HG02759 (cell line): ENCODE data around the gene ADD1.

ENCODE experiments used
- ATAC-seq: cut with Tn5 transposase; IDR thresholded peaks from one replicate; pipeline ENCODE4 v1.9.1; 2021; ENCODE audit warnings: mild to moderate bottlenecking, moderate library complexity; ENCODE audit not compliant: unreplicated experiment

ADD1 gene

DNA sequence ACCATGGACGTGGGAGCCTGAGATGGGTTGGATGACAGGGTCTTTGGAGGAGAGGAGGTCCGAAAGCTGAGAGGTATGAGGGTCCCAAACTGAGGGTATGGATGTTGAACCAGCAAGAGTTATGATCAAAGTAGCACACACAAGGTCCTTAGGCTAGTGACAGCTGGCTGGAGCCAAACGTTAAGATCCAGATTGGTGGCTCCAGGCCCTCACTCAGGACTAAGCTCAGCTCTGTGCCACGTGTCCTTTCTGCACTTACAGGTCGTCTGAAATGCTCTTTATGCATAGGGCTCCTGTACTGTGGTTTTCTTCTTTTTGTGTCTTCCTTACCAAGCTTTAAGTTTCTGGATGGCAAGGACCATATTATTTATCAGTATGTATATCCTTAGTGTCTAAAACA is 35.4 kb downstream of the ADD1 start:
- no peak for ATAC-seq

DNA sequence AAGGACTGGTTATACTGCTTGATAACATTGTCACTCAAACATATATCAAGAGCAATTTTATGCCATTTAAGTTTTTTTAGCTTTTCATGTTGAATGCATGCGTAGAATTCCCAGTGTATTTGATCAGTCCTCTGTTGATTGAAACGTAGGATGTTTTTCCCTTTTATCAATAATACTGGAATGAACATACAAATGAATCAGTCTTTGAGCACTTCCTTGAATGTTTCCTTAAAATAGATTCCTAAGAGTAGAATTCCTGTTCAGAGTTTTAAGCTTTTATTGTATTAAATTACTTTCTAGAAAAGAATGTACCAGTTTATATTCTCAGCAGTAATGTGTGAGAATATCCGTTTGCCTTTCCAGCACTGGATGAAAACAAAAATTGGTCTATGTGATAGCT is 37.8 kb downstream of the ADD1 start:
- no peak for ATAC-seq

DNA sequence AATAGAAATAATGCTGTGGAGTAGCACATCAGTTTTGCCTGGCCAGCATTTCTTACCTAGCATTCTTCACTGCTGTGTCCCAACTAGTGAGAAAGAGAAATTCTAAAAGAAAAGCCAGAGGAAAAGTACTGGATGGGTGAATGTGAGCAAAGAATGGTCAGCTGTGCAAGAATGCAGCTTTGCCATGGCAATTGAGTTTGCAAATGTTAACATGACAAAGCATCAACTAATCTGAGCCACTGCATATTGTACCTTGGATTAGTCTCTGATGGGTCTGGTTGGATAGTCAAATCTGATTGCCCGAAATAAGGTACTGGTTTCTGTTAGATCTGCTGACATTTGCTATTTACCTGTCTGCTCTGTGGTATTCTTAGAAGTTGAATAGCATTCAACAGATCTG is 38.7 kb downstream of the ADD1 start:
- ATAC-seq = no peak

DNA sequence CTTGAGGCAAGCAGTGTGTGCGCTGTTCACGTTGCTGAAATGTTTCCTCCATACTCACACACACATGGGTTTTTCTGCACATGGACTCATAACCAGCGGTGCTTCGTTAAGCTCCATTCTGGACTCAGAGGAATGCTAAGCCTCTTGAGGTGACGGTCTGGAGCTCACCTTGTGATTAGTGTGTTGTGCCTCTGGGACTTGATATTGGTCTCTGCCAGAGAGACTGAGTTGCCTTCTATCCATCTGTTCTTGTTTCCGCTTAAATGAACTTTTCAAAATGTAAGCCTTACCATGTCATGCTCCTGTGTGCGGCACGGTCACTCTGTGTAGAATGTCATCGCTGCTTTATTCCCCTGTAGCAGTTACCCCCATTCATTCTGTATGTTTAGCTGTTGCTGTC is 42.5 kb downstream of the ADD1 start:
- ATAC-seq = no peak

DNA sequence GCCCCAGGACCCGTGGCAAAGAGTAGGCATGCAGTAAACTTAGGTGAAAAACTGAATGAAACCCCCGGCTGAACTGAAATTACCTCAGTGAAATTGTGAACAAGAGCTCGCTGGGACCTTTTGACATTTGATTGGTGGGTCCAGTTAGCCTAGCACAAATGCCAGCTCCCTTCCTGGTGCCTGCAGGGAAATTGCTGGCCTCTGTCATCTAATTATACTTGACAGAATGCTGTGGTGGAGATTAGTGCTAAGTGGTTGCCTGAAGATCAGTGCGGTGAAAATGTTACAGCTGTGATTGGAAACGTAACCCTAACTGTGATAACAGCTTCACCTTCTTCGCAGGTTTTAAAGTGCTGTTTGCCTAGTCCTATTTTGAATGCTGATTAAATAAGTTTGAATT is 43.0 kb downstream of the ADD1 start:
- ATAC-seq = no peak

DNA sequence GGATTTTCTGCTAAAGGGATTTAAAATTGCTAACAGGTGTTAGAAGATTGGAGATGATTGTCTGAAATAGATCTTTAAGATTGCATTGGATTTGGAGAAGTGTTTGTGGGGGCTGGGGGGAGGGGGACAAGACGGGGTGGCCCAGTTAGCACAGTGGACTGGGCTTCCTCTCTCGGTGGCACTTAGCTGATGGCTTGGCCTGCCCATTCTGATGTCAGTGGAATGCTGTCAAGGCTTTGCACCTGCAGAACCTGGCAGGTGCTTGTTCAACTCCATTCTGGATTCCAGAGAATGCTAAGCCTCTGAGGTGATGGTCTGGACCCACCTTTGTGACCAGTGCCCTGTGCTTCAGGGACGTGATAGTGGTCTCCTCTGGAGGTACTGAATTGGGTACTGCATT is 43.7 kb downstream of the ADD1 start:
- ATAC-seq = no peak

DNA sequence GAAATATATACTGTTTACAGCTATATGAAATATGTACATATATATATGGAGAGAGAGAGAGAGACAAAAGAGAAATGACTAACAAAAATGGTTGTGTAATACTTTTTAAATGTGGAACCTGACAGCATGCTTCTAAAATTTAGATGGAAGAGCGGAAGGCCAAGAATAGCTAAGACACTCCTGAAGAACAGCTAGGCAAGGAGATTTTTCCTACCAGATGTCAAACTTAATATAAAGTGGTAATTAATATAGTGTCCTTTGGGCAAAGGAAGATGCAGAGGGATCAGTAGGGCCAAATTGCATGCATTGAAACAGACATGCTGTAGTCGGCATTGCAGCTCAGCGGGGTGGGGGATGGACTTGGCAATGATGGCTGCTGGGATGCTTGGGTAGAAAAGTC is 45.2 kb downstream of the ADD1 start:
- ATAC-seq = no peak

DNA sequence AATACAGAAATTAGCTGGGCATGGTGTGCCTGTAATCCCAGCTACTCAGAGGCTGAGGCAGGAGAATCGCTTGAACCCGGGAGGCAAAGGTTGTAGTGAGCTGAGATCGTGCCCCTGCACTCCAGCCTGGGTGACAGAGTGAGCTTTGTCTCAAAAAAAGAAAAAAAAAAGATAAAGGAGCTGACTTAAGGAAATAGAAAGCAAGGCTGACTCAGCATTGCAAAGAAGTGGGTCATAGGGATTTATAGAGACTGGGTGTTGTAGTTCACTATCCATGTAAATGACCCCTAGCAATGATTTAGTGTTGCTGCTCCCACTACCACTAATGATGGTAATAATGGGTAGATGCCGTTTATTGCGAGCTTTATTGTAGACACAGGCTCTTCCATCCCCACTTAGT is 47.6 kb downstream of the ADD1 start:
- no peak for ATAC-seq

DNA sequence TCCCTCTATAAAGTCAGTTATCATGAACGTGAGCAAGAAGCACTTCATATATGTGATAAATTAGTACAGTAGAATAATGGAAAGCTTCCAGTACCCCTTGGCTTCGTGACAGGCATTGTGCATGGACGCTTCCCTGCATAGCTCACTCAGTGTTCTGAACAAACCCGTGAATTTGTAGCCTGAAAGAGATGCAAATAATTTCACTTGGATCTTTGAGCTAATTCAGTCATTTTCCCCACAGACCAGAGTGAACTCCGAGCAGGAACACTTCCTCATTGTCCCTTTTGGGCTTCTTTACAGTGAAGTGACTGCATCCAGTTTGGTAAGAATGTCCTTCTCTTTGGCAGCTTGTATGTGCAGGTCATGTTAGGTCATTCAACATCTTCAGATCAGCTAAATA is 50.1 kb downstream of the ADD1 start:
- ATAC-seq = no peak

DNA sequence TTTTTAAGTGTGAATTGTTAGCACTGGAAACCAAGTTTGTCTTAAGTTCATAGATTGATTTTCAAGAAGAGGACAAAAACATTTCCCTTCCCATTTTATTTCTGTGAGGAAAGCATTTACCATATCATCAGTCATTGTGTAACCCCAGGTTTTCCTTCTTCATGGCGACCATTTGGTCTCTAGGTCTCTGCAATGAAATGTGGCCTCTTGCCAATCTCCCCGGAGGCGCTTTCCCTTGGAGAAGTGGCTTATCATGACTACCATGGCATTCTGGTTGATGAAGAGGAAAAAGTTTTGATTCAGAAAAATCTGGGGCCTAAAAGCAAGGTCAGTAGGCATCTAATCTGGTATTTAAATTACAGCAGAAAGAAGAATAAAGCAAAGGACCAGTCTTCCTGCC is 54.4 kb downstream of the ADD1 start:
- ATAC-seq = no peak

DNA sequence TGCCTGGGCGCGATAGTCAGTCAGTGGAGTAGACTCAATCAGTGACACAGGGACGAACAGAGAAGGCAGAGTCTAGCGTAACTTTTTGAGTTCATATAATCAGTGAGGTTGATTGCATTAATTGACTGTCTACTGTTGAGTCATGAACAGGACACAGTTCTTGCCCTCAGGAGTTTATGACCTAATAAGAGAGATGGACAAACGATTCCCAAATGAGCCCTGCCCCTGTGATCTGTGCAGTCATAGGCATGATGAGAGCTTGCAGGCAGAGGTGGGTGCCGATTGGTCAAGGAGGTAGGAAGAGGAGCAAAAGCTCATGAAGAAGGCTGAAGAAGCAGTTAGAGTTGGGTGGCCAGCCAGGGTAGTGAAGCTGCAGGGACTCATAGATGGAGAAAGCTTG is 57.1 kb downstream of the ADD1 start:
- ATAC-seq = no peak

DNA sequence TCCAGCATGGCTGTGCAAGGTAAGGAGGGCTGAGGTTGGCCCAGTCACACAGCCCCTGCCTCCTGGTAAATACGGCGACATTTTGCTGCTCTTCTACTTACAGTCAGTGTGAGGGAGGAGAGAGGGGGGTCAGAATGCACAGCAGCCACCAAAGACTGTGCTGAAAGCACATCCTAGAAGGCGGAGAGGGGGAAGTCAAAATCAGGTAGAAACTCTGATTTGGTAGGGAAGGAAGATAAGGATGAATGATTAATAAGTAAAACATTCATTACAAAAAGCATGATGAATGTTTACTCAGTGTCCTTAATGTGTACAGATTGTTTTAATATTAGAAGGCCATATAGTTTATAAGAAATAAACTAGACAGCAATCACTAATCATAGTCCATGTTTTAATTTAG is 57.5 kb downstream of the ADD1 start:
- ATAC-seq = no peak

DNA sequence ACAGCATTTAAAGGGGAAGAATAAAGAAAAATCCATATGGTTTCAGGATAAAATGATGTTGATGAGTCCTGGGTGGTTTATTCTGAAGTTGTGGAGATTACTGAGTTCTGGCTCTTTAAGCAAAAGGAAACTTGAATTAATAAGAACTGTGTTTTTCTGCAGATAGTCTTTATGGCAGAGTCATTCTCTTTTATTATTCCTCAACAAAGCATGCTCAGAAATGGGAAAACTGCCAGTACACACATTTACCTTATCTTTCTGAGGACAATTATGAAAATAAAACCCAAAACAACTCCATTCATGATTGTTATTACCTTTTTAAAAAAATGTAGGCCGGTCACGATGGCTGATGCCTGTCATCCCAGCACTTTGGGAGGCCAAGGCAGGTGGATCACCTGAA is 58.5 kb downstream of the ADD1 start:
- no peak for ATAC-seq

DNA sequence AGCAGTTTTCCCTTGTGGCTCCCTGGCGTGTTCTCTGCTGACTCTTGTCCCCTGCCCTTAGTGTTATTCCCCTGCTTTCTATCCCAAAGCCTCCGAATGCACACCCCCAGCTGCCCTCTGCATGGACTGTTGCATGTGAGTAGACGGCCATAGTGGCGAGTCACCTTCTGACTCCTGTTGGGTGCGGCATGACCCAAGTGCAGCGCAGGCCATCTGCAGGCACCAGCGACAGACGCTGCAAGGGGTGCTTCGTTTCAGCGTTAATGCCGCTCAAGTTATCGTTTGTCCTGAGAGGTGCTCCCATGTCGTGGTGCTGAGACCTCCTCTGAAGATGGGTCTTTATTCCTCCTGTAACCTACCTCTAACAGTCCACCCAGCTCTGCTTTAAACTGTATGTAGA is 61.9 kb downstream of the ADD1 start:
- ATAC-seq = no peak

DNA sequence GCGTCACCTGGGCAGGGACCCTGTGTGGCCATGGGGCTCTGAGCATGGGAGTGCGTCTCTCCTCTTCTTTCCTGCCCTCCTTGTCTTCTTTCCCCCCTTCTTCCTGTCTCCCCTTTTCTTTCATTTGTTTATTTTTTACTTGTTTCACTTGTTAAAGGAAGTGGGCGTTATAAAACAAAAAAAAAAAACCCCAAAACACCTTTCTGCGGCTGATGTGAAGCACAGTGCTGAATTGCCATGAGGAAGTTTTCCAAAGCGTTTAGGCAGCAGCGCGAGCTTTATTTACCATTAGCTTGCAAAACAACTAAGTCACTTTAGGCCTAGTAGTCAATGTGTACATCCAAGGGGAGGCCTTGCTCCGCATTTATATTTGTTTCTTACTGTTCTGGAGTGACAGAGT is 62.6 kb downstream of the ADD1 start:
- no peak for ATAC-seq

DNA sequence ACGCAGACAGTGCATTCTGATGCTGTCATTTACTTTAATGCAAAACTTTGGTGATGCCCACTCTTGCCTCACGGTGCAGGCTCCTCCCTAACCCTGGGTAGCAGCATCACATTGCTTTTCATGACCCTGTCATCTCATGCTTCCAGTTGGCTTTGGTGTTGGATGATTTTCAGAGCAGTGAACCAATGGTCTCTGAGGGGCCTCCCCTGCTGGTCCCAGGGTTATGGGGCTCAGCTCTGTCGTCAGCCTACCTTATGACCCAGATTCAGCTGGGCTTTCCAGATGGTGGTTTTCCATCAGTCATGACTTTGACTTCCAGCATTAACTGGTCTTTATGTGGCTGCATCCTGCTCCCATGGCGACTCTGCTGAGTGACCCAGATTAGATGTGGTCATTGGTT is 63.6 kb downstream of the ADD1 start:
- no peak for ATAC-seq

DNA sequence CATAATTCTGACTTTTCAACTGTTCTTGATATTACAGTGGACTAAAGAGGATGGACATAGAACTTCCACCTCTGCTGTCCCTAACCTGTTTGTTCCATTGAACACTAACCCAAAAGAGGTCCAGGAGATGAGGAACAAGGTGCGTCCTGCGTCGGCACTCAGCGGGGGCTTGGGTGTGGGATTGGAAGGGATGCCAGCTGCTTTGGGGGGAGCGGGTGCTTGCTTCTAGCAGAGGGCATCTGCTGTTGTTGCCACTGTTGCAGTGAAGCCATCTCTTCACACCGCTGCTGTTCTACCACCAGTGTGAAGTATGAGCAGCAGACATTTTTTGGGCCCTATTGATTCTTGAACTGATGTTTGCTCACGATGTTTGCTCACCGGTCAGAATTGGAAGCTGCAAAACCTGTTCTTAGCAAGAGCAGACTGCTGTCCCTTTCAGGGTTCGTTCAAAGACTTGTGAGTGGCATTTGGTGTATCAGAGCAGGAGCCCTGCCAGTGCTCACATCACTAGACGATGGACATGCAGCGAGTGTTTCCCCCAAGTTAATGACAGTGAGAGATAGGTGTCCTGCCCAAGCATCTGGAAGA is 64.2 kb downstream of the ADD1 start:
- ATAC-seq = no peak

DNA sequence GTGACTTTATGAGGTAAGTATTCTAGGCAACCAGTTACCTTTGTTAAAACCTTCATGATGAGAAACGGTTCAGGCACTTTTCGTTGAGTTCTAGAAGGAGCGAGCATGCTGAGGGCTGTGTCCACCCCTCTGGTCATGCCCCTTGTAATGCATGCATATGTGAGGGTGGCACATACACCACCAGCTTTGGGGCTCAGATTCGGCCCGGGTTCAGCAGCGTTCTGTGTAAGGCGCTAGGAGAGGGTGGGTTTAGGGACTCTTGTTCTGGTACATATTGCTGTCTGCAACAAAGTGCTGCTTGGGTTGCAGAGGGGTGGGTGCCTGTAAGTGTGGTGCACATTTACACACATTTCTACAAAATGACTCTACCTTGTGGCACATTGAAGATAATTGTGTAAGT is 65.0 kb downstream of the ADD1 start:
- no peak for ATAC-seq

DNA sequence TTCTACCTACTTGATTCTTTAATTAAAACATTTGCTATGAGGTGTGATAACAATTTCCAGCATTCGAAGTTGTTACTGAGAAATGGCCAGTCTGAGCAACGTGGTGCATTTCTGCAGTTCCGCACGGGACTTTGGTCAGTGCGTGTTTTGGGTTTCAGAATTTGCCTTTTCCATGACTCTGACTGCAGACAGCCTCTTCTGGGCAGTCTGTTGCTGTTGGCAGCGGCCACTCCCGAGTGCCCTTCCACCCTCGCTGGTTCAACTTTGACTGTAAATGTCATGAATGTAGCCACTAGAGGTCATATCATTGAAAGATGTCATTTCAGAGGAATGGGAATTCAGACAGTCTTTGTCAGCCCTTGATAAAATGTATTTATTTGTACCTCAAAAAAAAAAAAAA is 65.9 kb downstream of the ADD1 start:
- ATAC-seq = no peak

DNA sequence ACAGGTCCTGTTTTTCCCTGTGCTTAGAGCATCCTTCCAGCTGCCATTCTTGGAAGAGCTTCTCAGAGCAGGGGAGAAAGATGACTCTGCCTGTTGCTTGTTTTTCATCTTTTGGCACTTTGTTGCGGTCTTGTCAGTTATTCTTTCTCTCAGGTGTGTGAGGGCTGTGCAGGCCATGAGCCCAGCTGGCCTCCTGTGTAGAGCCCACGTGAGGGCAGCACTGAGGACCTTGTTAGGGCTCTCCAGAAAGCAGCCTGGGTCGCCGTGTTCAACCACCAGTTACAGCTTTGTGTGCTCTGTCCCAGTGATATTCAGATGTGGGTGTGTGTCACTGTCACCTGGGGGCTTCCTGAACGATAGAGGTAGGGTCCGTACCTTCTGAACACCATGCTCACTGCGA is 66.8 kb downstream of the ADD1 start:
- ATAC-seq = no peak

DNA sequence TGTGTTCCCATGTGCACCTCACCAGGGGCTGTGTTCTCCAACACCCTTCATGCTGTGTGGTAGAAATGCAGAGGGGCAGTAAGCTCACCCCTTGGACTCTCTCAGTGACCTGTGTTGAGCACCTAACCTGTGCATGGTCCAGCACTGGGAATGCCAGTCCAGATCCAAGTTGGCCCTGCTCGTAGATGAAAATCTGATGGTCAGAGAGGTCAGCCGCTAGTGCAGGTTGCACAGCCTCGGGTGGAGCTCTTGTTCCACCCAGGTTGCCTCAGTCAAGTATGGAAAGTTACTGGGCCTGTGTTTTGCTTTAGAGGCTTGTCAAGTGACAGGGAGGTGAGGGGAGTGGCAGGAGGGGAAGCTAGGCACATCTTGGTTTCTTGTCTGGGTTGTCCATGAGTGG is 68.2 kb downstream of the ADD1 start:
- ATAC-seq = no peak

DNA sequence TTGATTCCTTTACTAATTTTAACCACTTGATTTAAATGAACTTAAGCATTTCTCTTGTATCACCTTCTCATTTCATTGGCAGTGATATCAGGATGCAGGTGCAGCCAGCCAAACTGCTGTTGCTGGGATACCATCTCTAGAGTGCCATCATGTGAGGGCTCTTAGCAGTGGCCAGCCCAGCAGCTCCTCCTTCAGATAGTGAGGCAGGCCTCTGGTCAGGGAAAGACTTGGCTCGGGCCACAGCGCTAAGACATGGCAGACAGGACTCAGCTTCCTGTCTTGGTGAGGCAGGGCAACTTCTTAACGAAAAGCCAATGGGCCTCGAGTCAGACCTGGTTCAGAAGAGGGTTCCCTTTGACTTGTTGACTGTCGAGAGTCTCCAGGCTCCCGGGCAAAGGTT is 69.5 kb downstream of the ADD1 start:
- no peak for ATAC-seq

DNA sequence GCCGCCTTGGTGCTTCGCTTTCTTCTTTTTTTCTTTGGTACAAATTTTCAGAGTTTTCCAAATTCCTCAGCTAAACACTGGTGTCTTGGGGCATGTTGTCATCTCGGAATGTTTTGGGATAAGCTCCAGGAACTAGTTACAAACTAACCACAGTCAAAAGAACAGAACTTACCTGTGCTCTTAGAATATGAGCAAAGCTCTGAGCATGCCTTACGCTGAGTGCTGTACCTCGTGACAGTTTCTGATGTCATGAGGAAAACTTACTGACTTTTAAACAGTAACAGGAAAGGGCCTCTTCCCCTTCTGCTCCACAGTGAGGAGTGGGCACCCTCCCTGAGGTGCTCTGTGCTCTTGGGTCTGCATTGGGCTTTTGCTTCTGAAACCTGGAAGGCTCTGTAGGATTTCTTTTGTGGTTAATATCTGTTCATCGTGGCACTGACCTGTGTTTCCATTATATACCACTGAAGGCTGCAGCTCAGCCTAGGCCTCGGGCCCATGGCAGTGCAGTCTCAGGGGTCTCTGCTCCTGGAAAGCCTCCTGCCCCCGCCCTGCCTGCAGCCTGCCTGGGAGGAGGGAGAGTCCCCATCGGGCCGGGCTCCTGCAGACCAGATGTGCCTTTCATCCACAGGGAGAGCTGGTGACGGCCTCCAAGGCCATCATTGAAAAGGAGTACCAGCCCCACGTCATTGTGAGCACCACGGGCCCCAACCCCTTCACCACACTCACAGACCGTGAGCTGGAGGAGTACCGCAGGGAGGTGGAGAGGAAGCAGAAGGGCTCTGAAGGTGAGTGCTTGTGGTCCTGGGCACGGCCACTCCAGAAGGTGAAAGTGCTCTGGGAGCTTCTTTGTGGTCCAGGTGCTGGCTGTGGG is 70.8 kb downstream of the ADD1 start:
- no peak for ATAC-seq
